Measurements from ENCODE around the gene PRKCA. TPM values are rescaled to one million over a fixed set of nuclear protein-coding genes. Genes with fewer than 3 reads are reported as not detected.

The PRKCA gene
- total and polyA plus RNA-seq, 9 of the 15 experiments (the other 6 are each of a cell fraction or from before 2014, with no cell fraction given) = 3.2 to 33.0 (median 17.8) TPM

DNA sequence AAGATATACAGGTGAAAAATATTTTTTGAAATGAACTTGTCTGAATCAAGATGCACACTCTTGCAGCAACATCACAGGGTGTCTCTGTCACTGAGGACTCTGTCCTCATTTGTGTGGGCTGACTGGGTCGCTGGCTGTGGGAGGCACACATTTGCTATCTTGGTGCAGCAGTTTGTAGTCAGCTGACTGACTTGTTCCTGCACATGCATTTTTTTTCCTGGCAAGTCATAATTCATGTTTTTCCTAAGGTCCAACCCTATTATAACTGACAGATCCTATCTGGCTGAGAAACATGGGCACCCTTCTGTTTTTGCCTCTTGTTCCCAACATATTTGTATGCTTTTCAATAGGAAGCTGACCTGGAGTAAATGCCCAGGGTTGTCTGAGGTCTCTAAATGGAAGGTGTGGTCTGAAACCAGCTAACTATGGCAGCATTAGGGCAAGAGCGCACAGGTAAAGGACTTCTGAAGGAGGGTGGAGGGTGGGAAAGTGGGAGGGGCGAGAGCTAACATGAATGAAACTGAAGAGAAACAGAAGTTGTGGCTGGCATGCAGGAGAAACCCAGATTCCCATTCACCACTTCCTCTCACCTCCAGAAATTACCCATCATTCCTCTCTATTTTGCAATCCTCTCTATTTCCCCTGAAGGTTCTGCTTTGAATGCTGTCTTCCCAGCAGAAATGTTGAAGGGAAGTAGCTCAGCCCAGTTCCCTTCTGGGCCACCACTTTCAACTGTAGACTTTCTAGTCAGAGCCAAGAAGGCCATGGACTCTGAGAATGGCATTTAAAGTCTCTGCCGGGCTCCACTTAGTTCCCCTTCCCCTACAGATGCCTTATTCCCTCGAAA, 166.1 kb downstream of the PRKCA start (continued):
- TF ChIP-seq, protein P1, sequence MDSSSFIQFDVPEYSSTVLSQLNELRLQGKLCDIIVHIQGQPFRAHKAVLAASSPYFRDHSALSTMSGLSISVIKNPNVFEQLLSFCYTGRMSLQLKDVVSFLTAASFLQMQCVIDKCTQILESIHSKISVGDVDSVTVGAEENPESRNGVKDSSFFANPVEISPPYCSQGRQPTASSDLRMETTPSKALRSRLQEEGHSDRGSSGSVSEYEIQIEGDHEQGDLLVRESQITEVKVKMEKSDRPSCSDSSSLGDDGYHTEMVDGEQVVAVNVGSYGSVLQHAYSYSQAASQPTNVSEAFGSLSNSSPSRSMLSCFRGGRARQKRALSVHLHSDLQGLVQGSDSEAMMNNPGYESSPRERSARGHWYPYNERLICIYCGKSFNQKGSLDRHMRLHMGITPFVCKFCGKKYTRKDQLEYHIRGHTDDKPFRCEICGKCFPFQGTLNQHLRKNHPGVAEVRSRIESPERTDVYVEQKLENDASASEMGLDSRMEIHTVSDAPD (CRISPR knock-in tag; IDR thresholded peaks at IDR 0.05) = no peak
- TF ChIP-seq SIN3A (IDR thresholded peaks at IDR 0.05; ENCODE audit: borderline replicate concordance in 2 of 2, control insufficient read depth in 1 of 2, low read depth in 2 of 2, low read length in 2 of 2) (peak; percentile 10 to 59; a peak in 1 of 4 replicates), ZNF780A (CRISPR knock-in tag; IDR thresholded peaks at IDR 0.05) (no peak), TCF3 (CRISPR knock-in tag; IDR thresholded peaks at IDR 0.05) (peak; percentile 96), FOXK1 (CRISPR knock-in tag; IDR thresholded peaks at IDR 0.05; ENCODE audit: borderline replicate concordance) (no peak), SUPT5H (IDR thresholded peaks at IDR 0.05) (no peak), KDM1A (IDR thresholded peaks at IDR 0.05) (peak; percentile 61 to 69), RCOR1 (IDR thresholded peaks at IDR 0.05; ENCODE audit: borderline replicate concordance in 1 of 2, low read depth in 2 of 2, low read length in 2 of 2) (peak in 1 of 2 experiments; percentile 74; a peak in 1 of 4 replicates), CBX5 (IDR thresholded peaks at IDR 0.05; ENCODE audit: borderline replicate concordance, low read depth) (no peak), HNRNPL (IDR thresholded peaks at IDR 0.05; ENCODE audit: low read depth, low read length) (no peak), HNRNPUL1 (IDR thresholded peaks at IDR 0.05; ENCODE audit: low read length) (no peak), HNRNPLL (IDR thresholded peaks at IDR 0.05; ENCODE audit: low read depth, low read length, poor library complexity, severe bottlenecking) (no peak), ZNF124 (CRISPR knock-in tag; IDR thresholded peaks at IDR 0.05) (no peak), CHD4 (IDR thresholded peaks at IDR 0.05; ENCODE audit: insufficient read depth, insufficient replicate concordance, low read depth, low read length, poor library complexity, severe bottlenecking) (no peak), GATAD2B (IDR thresholded peaks at IDR 0.05; ENCODE audit: borderline replicate concordance) (peak; percentile 71; the same call in 1 of the 2 replicates), CTBP1 (IDR thresholded peaks at IDR 0.05; ENCODE audit: borderline replicate concordance) (no peak), ZNF696 (CRISPR knock-in tag; conservative IDR thresholded peaks at IDR 0.05) (no peak), ZC3H8 (IDR thresholded peaks at IDR 0.05) (no peak)
- TF ChIP-seq, protein P2, sequence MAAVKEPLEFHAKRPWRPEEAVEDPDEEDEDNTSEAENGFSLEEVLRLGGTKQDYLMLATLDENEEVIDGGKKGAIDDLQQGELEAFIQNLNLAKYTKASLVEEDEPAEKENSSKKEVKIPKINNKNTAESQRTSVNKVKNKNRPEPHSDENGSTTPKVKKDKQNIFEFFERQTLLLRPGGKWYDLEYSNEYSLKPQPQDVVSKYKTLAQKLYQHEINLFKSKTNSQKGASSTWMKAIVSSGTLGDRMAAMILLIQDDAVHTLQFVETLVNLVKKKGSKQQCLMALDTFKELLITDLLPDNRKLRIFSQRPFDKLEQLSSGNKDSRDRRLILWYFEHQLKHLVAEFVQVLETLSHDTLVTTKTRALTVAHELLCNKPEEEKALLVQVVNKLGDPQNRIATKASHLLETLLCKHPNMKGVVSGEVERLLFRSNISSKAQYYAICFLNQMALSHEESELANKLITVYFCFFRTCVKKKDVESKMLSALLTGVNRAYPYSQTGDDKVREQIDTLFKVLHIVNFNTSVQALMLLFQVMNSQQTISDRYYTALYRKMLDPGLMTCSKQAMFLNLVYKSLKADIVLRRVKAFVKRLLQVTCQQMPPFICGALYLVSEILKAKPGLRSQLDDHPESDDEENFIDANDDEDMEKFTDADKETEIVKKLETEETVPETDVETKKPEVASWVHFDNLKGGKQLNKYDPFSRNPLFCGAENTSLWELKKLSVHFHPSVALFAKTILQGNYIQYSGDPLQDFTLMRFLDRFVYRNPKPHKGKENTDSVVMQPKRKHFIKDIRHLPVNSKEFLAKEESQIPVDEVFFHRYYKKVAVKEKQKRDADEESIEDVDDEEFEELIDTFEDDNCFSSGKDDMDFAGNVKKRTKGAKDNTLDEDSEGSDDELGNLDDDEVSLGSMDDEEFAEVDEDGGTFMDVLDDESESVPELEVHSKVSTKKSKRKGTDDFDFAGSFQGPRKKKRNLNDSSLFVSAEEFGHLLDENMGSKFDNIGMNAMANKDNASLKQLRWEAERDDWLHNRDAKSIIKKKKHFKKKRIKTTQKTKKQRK (IDR thresholded peaks at IDR 0.05; ENCODE audit: borderline replicate concordance, low read depth, low read length) = no peak
- TF ChIP-seq, protein P3, sequence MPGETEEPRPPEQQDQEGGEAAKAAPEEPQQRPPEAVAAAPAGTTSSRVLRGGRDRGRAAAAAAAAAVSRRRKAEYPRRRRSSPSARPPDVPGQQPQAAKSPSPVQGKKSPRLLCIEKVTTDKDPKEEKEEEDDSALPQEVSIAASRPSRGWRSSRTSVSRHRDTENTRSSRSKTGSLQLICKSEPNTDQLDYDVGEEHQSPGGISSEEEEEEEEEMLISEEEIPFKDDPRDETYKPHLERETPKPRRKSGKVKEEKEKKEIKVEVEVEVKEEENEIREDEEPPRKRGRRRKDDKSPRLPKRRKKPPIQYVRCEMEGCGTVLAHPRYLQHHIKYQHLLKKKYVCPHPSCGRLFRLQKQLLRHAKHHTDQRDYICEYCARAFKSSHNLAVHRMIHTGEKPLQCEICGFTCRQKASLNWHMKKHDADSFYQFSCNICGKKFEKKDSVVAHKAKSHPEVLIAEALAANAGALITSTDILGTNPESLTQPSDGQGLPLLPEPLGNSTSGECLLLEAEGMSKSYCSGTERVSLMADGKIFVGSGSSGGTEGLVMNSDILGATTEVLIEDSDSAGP (CRISPR knock-in tag; IDR thresholded peaks at IDR 0.05) = no peak
- TF ChIP-seq, protein P4, sequence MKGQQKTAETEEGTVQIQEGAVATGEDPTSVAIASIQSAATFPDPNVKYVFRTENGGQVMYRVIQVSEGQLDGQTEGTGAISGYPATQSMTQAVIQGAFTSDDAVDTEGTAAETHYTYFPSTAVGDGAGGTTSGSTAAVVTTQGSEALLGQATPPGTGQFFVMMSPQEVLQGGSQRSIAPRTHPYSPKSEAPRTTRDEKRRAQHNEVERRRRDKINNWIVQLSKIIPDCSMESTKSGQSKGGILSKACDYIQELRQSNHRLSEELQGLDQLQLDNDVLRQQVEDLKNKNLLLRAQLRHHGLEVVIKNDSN (CRISPR knock-in tag; IDR thresholded peaks at IDR 0.05) = peak; percentile 82

Measured in K562 (cell line).